NCI-H345 treated with DMSO at 0.1 percent for 48 hours (cell line): Measurements from ENCODE around the gene MAS1L.

Experiments used
- DNase-seq: peaks from one replicate; lab custom pipeline; 2025; ENCODE audit not compliant: unreplicated experiment; lab: John Stamatoyannopoulos, UW

The MAS1L gene, protein sequence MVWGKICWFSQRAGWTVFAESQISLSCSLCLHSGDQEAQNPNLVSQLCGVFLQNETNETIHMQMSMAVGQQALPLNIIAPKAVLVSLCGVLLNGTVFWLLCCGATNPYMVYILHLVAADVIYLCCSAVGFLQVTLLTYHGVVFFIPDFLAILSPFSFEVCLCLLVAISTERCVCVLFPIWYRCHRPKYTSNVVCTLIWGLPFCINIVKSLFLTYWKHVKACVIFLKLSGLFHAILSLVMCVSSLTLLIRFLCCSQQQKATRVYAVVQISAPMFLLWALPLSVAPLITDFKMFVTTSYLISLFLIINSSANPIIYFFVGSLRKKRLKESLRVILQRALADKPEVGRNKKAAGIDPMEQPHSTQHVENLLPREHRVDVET

DNA sequence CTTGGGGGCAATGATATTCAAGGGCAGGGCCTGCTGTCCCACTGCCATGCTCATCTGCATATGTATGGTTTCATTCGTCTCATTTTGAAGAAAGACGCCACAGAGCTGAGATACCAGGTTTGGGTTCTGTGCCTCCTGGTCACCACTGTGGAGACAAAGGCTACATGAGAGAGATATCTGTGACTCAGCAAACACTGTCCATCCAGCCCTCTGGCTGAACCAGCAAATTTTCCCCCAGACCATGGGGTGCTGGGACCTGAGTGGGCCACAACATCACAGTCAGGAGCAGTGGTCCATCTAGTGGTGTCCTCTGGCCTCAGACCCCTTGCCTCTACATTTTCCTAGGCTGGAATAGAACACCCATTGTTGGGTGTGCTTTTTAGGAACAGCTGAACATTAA, at the start of gene MAS1L:
TSS of gene MAS1L (minus strand) at position 297 of the 400 bp plus-strand sequence. CDS start at position 243, 54 bp downstream.
- no peak for DNase-seq

DNA sequence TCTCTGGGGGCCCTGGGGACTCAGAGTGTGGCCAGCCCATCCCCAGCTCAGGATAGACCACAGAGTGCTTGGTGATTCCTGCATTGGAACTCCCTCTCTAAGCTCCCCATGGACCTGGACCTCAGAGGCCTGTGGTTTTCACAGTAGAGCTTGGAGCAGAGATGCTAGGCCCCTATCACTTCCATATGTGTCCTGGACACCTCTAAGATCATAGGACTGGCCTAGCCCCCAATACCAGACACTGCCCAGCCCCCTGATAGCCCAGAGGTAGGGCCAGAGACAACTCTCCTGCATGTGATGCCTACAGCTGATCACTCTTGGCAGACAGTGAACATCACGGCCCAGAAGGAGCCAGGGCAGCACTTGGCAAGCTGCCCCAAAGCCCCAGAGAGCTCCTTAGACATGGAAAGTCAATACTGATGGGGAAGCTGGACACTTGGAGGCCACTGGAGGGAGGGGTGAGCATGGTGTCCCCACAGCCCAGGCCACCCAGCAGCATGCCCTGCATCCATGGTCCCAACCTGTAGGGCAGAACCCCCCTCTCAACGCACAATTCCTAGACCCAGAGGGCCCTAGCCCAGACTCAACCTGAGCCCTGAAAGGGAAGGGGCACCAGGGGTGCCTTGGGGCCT, 44.7 kb upstream of the MAS1L start:
- no peak for DNase-seq

DNA sequence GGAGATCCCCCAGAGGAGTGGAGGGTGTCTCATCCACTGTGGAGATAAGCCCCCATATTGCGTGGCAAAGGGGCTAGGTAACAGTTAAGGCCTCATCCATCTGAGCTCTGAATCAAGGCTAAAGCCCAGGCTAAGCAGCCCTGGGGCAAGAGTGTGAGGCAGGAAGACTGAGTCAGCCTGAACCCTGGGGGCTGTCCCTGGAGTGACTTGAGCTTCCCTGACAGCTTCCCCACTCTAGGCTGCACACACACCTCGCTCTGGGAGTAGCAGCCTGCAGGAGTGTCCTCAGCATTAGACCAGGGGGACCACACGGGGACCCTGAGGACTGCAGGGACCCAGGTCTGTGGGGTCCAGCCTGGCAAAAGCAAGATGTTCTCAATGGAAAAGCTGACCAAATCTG, 43.9 kb upstream of the MAS1L start:
- no peak for DNase-seq

DNA sequence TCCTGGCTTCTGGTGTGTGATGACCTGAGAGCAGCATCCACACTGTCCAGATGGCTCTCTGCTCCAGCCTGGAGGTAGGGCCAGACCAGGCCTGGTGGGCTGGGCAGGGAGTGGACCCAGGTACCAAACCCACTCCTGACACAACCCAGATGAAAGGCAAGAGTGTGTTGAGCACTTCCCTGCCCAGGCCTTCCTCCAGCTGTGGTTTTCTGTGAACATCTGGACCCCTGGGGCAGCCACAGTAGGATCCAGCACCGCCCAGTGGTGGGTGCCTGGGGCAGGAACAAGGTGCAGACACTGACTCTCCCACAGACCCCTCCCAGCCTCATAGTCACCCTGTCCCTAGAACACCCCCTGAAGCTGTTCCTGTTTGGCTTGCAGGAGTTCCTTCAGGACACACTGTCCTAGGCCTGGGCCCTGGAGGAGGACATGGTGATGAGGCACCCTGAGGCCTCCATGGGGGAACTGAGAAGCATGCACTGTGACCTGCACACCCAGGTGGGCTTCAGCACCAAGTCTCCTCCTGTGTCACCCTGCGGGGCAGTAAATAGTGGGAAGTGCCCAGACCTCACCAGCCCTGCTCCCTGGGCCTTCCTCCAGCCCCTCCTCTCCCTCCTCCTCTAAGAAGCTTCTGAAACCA, 43.0 kb upstream of the MAS1L start:
- DNase-seq = no peak

DNA sequence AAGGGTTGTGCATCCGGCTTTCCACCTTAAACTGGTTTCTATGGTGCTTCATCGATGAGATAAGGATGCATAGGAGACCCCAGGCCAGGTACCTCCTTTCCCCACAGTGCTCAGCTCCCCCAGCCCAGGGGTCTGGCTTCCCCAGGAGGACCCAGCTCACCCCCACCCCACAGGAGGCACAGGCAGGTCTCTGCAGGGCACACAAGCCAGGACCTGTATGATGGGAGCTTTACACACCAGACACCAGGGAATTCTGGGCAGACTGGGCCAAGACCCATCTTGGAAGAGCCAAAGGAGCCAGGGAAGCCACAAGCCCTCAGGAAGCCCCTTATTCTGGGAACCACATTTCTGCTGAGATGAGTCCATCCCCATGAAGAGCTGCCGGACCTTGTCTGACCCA, 42.2 kb upstream of the MAS1L start:
- DNase-seq = no peak

DNA sequence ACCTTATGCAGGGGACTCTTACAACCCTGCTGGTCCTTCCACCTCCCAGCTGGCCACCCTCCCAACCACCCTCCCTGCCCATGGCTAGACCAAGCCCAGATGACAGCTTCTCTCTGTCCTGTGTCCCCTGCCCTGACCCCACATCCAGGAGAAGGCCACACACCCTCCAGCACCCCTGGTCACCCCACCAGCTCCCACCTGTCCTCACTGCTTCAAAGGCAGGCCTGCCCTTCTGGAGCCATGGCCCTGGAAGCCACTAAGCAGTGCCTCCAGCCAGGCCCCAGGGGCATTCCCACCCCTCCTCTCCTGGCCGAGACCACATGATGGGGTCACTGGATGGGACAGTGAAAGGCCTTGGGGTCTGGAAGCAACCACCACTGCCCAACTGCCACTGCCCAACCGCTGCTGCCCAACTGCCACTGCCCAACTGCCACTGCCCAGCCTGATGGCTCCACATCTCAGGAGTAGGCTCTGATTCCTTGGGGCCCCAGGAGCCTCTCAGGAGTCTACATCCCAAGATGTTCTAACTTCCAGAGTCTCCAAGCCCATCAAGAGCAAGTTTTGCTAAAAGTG, 41.3 kb upstream of the MAS1L start:
- DNase-seq = no peak

DNA sequence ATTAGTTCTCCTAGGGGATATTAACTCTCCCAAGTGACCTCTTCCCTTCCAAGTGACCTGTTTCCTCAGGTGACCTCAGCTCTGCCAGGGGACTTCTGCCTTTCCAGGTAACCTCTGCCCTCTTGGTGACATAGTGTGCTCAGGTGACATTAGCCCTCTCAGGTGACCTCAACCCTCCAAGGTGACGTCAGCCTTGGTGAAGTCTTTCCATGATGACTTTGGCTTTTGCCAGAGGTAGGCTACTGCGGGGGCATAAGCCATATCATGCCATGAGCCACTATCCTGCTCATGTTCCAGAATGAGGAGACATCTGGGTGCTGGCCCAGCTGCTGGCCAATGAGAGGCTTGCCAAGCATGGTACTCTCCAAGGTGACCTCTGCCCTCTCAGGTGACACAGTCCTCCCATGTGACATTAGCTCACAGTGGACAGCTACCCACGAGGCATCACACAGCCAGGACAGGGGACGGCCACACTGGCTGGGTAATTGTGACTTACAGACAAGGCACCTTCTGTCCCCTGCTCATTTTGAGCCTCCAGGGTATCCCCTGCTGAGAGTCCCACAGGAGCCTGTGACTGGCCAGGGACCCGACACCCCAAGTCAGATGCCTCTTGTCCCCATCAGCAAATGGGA, 40.7 kb upstream of the MAS1L start:
- no peak for DNase-seq

DNA sequence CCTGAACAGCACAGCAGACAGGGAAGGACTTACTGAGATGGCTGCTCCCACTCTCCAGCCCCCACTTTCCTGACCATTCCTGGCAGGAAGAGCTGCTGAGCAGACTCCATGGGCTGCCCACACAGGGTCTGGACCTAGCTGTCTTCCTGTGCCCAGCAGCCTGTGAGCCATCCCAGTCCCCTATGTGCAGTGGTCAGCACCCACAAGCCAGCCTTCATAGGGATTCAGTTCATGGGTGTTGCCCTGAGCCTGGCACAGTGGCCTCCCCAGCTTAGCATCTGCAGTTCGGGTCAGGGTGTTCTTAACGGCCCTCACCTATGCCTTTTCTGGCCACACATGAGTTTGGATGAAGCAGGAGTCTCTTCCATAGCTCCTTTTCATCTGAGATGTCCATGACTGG, 39.8 kb upstream of the MAS1L start:
- no peak for DNase-seq

DNA sequence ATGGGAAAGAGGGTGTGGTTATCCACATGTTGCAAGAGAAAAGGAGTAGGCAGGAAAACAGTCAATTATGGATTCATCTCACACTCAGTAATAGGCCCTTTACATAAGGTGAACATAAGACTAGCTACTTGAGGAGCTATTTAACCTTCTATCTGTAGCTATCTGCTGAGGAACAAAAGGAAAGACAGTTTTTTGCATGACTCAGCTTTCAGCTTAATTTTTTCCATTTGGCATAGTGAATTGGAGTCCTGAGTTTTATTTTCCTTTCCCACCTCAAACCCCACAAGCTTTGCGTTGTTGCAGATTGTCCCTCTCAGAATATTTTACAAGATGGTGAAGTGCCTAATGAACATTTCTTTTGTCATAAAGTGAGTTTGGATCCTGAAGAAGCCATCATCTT, 39.4 kb upstream of the MAS1L start:
- no peak for DNase-seq

DNA sequence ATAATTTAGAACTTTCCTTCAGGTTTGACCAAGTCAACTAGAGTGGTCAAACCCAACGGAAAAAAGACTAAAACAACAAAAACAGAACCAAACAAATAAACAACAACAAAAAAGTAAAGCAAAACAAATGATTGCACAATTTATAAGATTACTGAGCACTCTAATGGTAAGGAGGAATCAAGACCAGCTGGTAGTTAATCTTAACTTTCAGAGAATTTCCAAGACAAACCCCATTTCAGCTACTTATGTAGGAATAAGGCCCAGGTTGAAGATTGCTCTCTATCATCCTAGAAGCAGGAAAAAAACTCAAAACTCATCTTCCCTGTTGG, 37.5 kb upstream of the MAS1L start:
- DNase-seq = no peak

DNA sequence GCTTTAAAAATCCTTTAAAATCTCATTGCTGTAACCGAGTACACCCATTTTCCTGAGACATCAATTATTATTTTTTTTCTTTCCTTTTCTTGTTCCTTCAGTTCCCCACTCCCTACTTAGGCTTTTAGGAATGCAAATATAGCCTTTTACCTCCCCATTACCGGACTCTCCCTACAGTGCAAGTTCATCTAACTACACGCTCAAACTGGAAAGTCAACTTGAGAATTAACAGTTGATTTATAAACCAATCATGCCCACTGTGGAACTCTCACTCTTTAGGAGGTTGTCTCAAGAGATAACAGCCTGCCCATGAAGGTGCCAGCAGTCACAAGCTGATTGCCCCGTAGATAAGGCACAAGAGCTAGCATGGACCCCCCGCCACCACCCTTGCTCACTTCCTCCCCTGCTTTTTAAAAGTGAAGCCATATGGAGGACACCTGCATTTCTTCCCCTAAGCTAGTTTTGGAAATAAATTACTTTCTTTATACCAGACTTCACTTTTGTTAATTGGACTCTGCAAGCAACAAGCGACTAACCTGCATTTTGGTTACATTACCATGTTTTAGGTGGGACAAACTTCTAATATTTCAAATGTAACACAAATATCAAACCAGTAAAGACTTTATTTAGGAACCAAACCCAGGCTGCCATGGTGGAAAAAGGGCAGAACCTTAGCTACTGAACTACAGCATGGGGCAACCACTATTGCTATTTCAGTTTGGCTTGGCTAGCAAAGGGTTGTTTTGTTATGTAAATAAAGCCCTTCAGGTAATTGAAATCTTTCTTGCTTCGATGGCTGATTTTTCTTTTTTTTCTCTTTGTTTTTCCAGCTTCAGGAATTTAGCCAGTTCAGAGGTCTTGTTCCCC, 36.9 kb upstream of the MAS1L start:
- no peak for DNase-seq

DNA sequence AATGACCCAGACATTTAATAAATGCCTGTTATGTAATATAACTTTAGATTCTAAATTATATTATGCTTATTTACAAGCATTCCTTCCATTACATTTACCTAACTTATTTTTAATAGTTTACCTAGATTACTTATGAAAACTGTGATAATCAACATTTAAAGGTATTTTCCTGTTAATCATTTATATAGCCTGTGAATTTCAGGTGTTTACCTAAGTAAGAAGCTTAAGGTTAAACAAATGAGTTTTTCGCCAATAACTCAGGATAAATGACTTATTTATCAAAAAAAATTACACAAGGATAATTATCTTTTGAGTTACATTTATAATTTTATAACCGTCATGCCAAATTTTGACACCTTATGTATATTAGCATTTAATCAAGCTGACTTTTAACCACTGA, 36.3 kb upstream of the MAS1L start:
- DNase-seq = no peak

DNA sequence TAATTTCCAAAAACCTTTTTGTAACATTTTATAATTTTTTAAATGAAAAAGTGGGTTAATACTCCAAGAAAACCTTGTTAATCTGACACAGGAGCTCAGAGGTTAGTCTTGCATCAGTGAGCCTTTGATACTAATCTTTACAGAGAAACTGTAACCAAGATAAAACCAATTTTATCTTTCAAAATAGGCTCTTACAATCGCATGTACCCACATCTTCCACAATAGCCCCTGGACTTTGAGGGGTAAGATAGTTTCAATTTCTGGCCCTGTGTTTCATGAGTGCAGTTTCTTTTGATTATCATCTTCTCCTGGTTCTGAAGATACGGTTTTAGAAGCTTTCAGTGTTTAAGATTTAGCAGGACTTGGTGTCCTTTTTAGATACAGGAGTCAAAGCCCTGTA, 34.5 kb upstream of the MAS1L start:
- DNase-seq = no peak

DNA sequence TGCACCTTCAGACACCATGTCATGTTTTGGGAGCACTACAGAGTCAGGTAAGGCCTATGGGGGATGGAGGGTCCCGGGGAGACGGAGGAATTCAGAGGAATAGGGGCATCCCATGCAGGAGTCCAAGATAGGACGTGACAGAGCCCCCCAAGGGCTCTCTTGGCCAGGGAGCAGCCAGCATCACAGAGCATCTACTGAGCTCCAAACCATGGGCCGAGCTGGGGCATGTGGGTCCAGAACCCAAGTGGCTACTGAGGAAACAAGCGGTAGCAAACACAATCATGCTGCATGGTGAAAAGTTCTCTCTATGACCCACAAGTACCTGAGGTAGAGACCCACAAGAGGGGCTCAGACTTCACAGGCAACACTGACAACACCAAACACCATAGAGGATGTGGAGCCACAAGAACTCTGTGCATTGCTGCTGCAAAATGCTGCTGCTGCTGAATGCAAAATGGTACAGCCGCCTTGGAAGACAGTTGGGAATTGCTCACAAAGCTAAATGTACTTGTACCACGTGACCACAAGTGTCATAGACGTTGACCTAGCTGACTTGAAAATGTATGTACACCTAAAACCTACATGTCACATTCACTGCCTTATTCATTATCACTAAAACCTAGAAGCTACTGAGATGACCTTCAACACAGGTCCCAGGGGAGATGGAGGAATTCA, 33.4 kb upstream of the MAS1L start:
- no peak for DNase-seq

DNA sequence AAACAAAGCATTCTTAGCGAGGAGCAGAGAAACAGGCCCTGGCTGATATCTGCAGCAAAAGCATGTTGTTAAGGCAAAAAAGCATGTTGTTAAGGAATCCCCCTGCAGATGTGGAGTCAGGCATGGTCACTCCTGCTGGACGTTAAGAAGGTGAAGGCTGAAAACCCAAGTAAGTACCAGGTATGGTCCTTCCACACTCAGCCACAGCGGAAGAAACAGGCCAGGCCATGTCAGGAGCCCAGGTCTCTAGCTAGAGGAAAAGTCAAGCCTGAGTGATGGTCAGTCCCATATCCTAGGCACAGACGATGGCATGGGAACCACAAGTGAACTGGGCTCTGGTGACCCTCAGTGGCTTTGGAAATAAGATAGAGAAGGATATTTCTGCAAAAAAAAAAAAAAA, 32.5 kb upstream of the MAS1L start:
- DNase-seq = no peak

DNA sequence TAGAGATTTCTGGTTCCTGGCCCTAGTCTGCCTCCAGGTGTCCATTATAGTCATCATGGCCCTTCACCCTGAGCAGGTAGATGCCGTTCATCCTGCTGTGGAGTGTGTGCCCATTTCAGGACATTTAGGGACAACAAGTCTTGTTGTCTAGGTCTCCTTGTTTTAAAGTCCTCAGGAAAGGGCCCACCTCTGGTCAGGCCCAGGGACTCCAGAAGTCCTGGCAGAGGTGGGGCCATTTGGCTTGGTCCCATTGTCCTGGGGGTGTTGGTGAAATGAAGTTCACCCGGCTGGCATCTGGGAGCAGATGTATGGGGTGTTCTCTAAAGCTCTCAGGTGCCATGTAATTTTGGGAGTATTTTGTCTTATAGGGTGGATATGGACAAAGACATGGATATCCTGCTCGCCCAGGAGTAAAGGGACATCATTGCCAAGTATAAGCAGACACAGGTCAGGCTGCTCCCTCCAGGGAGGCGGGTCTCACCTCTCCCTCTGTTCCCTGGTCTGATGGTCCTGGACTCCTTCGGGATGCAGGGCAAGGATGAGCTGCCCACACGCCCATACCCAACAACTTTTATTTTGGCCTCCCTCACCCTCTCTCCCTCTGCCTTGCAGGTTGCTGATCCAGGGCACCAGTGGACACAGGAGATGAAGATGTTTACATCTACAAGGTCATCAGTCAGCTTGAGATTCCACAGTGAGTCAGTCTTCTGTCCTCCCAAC, 31.7 kb upstream of the MAS1L start:
- no peak for DNase-seq

DNA sequence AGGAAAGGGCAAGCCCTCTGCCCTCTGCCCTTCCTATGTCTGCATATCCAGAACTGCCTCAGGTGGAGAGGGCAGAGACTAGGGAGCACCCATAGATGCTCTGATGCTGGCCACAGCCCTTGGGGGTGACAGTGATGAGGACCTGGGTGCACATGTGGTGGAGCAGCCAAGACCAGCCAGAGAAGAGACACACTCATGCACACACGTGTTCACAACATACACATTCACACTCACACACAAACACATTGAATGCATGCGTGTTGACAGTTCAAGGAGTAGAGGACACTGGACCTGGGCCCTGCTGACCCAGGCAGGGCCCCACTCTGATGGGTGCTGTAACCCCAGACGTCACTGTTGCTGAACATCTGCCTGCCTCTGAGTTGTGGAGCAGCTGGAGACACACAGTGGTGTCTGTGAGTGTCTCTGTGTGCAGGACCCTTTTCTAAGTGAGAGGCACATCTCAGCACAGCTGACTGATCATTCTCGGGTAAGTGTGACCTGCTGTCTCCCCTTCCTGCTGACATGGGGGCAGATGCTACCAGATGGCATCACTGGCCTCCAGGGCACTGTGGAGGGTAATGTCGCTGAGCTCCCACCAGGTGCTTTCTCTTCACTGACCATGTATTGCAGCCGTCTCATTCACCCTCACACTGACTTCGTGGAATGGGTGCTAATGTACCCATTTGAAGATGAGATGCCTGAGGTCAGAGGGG, 30.1 kb upstream of the MAS1L start:
- DNase-seq = no peak

DNA sequence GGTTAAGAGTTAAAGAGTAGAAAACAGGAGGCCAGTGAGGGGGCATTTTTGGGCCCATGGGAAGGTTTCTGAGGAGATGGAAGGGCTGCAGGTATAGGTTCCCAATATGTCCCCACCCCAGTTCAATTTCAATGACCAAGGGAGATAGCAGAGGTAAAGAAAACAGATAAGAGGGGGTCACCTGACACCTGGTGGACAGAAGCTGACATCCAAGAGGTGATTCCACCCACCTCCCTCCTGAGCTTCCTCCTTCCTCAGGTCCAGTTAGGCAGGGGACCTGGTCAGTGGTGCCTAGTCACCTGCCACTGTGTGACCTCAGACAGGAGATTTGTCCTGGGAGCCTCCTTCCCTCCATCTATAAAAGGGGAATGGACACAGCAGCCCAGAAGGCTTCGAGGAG, 29.5 kb upstream of the MAS1L start:
- no peak for DNase-seq

DNA sequence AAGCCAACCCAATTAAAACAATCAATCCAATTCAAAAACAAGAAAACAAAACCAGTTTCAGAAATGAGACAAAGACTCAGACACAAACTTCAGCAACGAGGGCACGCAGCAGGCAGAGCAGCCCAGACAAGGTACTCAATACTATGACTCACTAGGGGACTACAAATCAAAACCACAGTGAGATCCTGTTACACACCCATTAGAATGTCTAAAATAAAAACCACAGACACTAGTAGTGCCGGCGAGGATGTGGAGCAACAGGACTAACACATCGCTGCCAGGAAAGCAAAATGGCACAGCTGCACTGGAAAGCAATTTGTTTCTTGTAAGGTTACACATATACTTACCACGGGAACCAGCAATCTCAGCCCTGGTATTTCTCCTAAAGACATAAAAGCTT, 28.4 kb upstream of the MAS1L start:
- DNase-seq = no peak
